DND-41 (cell line): ENCODE data around the gene ARMC9.

ENCODE experiments used
- EZH2 ChIP-seq: IDR thresholded peaks from 3 replicates; pipeline ENCODE4 v1.6.1; 2012; ENCODE audit warnings: borderline replicate concordance, low read depth, mild to moderate bottlenecking, moderate library complexity, low read length, inconsistent platforms; ENCODE audit not compliant: severe bottlenecking
- TF ChIP-seq, protein P1 (sequence below): IDR thresholded peaks from 2 replicates; pipeline ENCODE4 v1.5.1; 2012; ENCODE audit warnings: borderline replicate concordance, low read length, moderate library complexity, mild to moderate bottlenecking; ENCODE audit not compliant: poor library complexity, severe bottlenecking; ENCODE audit errors: extremely low read depth

GRCh38 chr2:231228974-231229529 lies 30.6 kb downstream of the ARMC9 start:
- TF ChIP-seq, protein P1, sequence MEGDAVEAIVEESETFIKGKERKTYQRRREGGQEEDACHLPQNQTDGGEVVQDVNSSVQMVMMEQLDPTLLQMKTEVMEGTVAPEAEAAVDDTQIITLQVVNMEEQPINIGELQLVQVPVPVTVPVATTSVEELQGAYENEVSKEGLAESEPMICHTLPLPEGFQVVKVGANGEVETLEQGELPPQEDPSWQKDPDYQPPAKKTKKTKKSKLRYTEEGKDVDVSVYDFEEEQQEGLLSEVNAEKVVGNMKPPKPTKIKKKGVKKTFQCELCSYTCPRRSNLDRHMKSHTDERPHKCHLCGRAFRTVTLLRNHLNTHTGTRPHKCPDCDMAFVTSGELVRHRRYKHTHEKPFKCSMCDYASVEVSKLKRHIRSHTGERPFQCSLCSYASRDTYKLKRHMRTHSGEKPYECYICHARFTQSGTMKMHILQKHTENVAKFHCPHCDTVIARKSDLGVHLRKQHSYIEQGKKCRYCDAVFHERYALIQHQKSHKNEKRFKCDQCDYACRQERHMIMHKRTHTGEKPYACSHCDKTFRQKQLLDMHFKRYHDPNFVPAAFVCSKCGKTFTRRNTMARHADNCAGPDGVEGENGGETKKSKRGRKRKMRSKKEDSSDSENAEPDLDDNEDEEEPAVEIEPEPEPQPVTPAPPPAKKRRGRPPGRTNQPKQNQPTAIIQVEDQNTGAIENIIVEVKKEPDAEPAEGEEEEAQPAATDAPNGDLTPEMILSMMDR, result no peak
- TF ChIP-seq EZH2, result no peak
